ENCODE results near the gene AP3B1.

GRCh38 chr5:78269088-78269703, 25.3 kb downstream of the AP3B1 start:
- peak; percentile 65 for TF ChIP-seq CTCF (IDR thresholded peaks at IDR 0.05)
- no peak for TF ChIP-seq REST (IDR thresholded peaks at IDR 0.05; ENCODE audit: low read depth, low read length)
- TF ChIP-seq POLR2AphosphoS5 (IDR thresholded peaks at IDR 0.05; ENCODE audit: low read depth, low read length): no peak
- TF ChIP-seq MEF2A (IDR thresholded peaks at IDR 0.05; ENCODE audit: borderline replicate concordance, low read depth): no peak
- TF ChIP-seq RAD21 (IDR thresholded peaks at IDR 0.05; ENCODE audit: low read length): peak; percentile 55
